H1 (cell line): Measurements from ENCODE around the gene RAPGEF1. TPM values are rescaled to one million over a fixed set of nuclear protein-coding genes. Genes with fewer than 3 reads are reported as not detected.

Source experiments
- CTCF ChIA-PET: fragments of 300-600 bp; sonication (Branson Sonifier 250); formaldehyde crosslinking; loops from one replicate; lab custom pipeline; 2021; ENCODE audit not compliant: partially characterized antibody; lab: Charles Lee
- POLR2A ChIA-PET: fragments of 300-600 bp; sonication (Branson Sonifier 250); formaldehyde crosslinking; loops from one replicate; lab custom pipeline; 2021; ENCODE audit warnings: inconsistent platforms; ENCODE audit not compliant: partially characterized antibody; lab: Charles Lee
- DNase-seq, 2 experiments: peaks; one replicate each; pipeline versions ENCODE4 v3.0.0 to v3.0.0-alpha.2; 2010 to 2022; ENCODE audit warnings: low spot score in 2 of 2, low read depth in 1 of 2, mixed read lengths in 1 of 2
- FAIRE-seq: peaks from 2 replicates; lab custom pipeline; 2011; peaks lifted over from hg19 to GRCh38; lab: Jason Lieb, UNC
- H2AFZ ChIP-seq: 2 replicates; pipeline ENCODE4 v1.8.1; 2012; ENCODE audit warnings: low read length, inconsistent platforms
- H2AK5ac ChIP-seq: 2 replicates; pipeline ENCODE4 v1.6.1; 2013; ENCODE audit warnings: low read depth, low read length
- H2BK120ac ChIP-seq: replicated peaks from 2 replicates; pipeline ENCODE3; 2013; ENCODE audit warnings: low read depth, low read length, inconsistent platforms
- H2BK12ac ChIP-seq: 2 replicates; pipeline ENCODE4 v1.6.1; 2013; ENCODE audit warnings: low read depth, low read length
- H2BK15ac ChIP-seq: 2 replicates; pipeline ENCODE4 v1.6.1; 2013; ENCODE audit warnings: low read length
- H2BK20ac ChIP-seq: 2 replicates; pipeline ENCODE4 v1.6.1; 2013; ENCODE audit warnings: low read length
- H2BK5ac ChIP-seq: 2 replicates; pipeline ENCODE4 v1.6.1; 2013; ENCODE audit warnings: low read depth, low read length
- H3K14ac ChIP-seq: 2 replicates; pipeline ENCODE4 v1.6.1; 2013; ENCODE audit warnings: inconsistent platforms; ENCODE audit not compliant: insufficient read length
- H3K18ac ChIP-seq: 2 replicates; pipeline ENCODE4 v1.6.1; 2013; ENCODE audit warnings: low read length; ENCODE audit errors: extremely low read depth
- H3K23ac ChIP-seq: 2 replicates; pipeline ENCODE4 v1.6.1; 2013; ENCODE audit warnings: inconsistent platforms; ENCODE audit not compliant: insufficient read length
- H3K23me2 ChIP-seq: 2 replicates; pipeline ENCODE4 v1.6.1; 2013; ENCODE audit warnings: low read depth, low read length
- H3K27ac ChIP-seq: 2 replicates; pipeline ENCODE4 v1.6.1; 2011; ENCODE audit warnings: low read depth, low read length, inconsistent platforms
- H3K27me3 ChIP-seq, 4 experiments: replicated peaks in 1 of 4; 1 replicate in 1 of 4; 2 replicates in 3 of 4; pipeline versions ENCODE4 v1.6.1 to v1.8.1; 2011 to 2013; ENCODE audit warnings: low read length in 3 of 4, mild to moderate bottlenecking in 3 of 4, inconsistent platforms in 2 of 4, mixed read lengths in 2 of 4, moderate library complexity in 1 of 4; ENCODE audit not compliant: control insufficient read depth in 3 of 4, insufficient read depth in 3 of 4; ENCODE audit errors: extremely low read depth in 1 of 4
- H3K36me3 ChIP-seq, 4 experiments: 2 replicates each; pipeline versions ENCODE4 v1.6.1 to v1.8.1; 2011 to 2013; ENCODE audit warnings: mild to moderate bottlenecking in 4 of 4, low read length in 3 of 4, moderate library complexity in 2 of 4, control low read depth in 1 of 4, inconsistent platforms in 1 of 4; ENCODE audit not compliant: insufficient read depth in 4 of 4, control insufficient read depth in 2 of 4
- H3K4ac ChIP-seq: replicated peaks from 2 replicates; pipeline ENCODE3; 2013; ENCODE audit warnings: low read length, low read depth, mixed read lengths, inconsistent platforms; ENCODE audit not compliant: insufficient read length
- H3K4me1 ChIP-seq, 4 experiments: replicated peaks in 1 of 4; 1 replicate in 1 of 4; 2 replicates in 3 of 4; pipeline versions ENCODE4 v1.6.1 to v1.8.1; 2011 to 2013; ENCODE audit warnings: low read length in 3 of 4, inconsistent platforms in 2 of 4, mixed read lengths in 1 of 4; ENCODE audit not compliant: insufficient read depth in 4 of 4, control insufficient read depth in 3 of 4
- H3K4me2 ChIP-seq, 2 experiments: 2 replicates each; pipeline versions ENCODE4 v1.6.1 to v1.8.1; 2011 to 2013; ENCODE audit warnings: low read depth in 2 of 2, low read length in 2 of 2, control low read depth in 1 of 2, inconsistent platforms in 1 of 2, mild to moderate bottlenecking in 1 of 2; ENCODE audit not compliant: insufficient read depth in 1 of 2
- H3K4me3 ChIP-seq, 4 experiments: fragments of 200-600, 300-600 bp in 1 of 4; sonication (generic), shearing (Covaris generic), sonication (Bioruptor Twin) in 1 of 4; 2 replicates each; pipeline versions ENCODE4 v1.5.1 to v1.8.1; 2011 to 2016; ENCODE audit warnings: low read length in 4 of 4, low read depth in 3 of 4, control low read depth in 2 of 4, inconsistent platforms in 2 of 4, mild to moderate bottlenecking in 2 of 4, mixed read lengths in 1 of 4, moderate library complexity in 1 of 4; ENCODE audit not compliant: insufficient read depth in 2 of 4; ENCODE audit errors: extremely low read depth in 1 of 4
- H3K56ac ChIP-seq: replicated peaks from 2 replicates; pipeline ENCODE3; 2013; ENCODE audit warnings: low read depth, mild to moderate bottlenecking, mixed read lengths, low read length, inconsistent platforms; ENCODE audit not compliant: insufficient read length
- H3K79me1 ChIP-seq: 2 replicates; pipeline ENCODE4 v1.6.1; 2013; ENCODE audit warnings: low read depth, low read length, control low read depth
- H3K79me2 ChIP-seq, 2 experiments: 2 replicates each; pipeline versions ENCODE4 v1.6.1 to v1.8.1; 2012 to 2013; ENCODE audit warnings: low read length in 2 of 2, mild to moderate bottlenecking in 2 of 2, inconsistent platforms in 1 of 2; ENCODE audit not compliant: insufficient read depth in 2 of 2, control insufficient read depth in 1 of 2
- H3K9ac ChIP-seq, 4 experiments: replicated peaks in 1 of 4; 1 replicate in 1 of 4; 2 replicates in 3 of 4; pipeline versions ENCODE4 v1.6.1 to v1.8.1; 2011 to 2013; ENCODE audit warnings: low read depth in 3 of 4, low read length in 3 of 4, control low read depth in 2 of 4, mild to moderate bottlenecking in 2 of 4, moderate library complexity in 2 of 4, inconsistent platforms in 1 of 4; ENCODE audit errors: extremely low read depth in 1 of 4
- H3K9me3 ChIP-seq, 2 experiments: 2 replicates each; pipeline versions ENCODE4 v1.6.1 to v1.8.1; 2012 to 2013; ENCODE audit warnings: mild to moderate bottlenecking in 2 of 2, moderate library complexity in 2 of 2, control low read depth in 1 of 2, inconsistent platforms in 1 of 2, low read depth in 1 of 2, low read length in 1 of 2, mixed read lengths in 1 of 2; ENCODE audit not compliant: insufficient read depth in 2 of 2
- H4K20me1 ChIP-seq, 2 experiments: replicated peaks in 1 of 2; 2 replicates each; pipeline versions ENCODE3 to v1.8.1; 2011 to 2013; ENCODE audit warnings: inconsistent platforms in 2 of 2, low read length in 2 of 2, mild to moderate bottlenecking in 1 of 2; ENCODE audit not compliant: insufficient read depth in 2 of 2, control insufficient read depth in 1 of 2
- H4K5ac ChIP-seq: 2 replicates; pipeline ENCODE4 v1.6.1; 2013; ENCODE audit warnings: low read length, low read depth, mixed read lengths, inconsistent platforms; ENCODE audit not compliant: insufficient read length
- H4K8ac ChIP-seq: 2 replicates; pipeline ENCODE4 v1.8.0; 2013; ENCODE audit warnings: mild to moderate bottlenecking, moderate library complexity, low read length, inconsistent platforms; ENCODE audit not compliant: insufficient read depth; ENCODE audit errors: extremely low read depth
- H4K91ac ChIP-seq: replicated peaks from 2 replicates; pipeline ENCODE3; 2013; ENCODE audit warnings: low read length, mixed read lengths, inconsistent platforms; ENCODE audit not compliant: insufficient read length
- BACH1 ChIP-seq: IDR thresholded peaks from 2 replicates; pipeline ENCODE4 v1.6.1; 2012; ENCODE audit warnings: low read length, improper control_type of control experiment
- CBX5 ChIP-seq: fragments of 300-800, 300-1000 bp; sonication (generic); IDR thresholded peaks from 2 replicates; pipeline ENCODE4 v1.7.1; 2016; ENCODE audit warnings: antibody characterized with exemption, low read length, low read depth
- CHD2 ChIP-seq: IDR thresholded peaks from 2 replicates; pipeline ENCODE4 v1.6.1; 2012; ENCODE audit warnings: low read length, improper control_type of control experiment
- GTF2F1 ChIP-seq: IDR thresholded peaks from 2 replicates; pipeline ENCODE4 v1.6.1; 2012; ENCODE audit warnings: low read depth, low read length, improper control_type of control experiment, borderline replicate concordance
- MAX ChIP-seq: IDR thresholded peaks from 2 replicates; pipeline ENCODE4 v1.6.1; 2012; ENCODE audit warnings: inconsistent platforms
- SAP30 ChIP-seq: fragments of 300-600 bp; sonication (generic); IDR thresholded peaks from 2 replicates; pipeline ENCODE4 v1.7.1; 2012; ENCODE audit warnings: low read length, moderate library complexity, mild to moderate bottlenecking, inconsistent platforms; ENCODE audit not compliant: insufficient read depth, insufficient replicate concordance
- SP4 ChIP-seq: IDR thresholded peaks from 2 replicates; pipeline ENCODE4 v1.6.1; 2012; ENCODE audit warnings: low read length, inconsistent platforms
- WGBS, 2 experiments: shearing (Covaris generic) in 1 of 2; methylation state at CpG; one replicate each; pipeline versions ENCODE4 v1.1.6 to v1.1.7; 2013 to 2015; ENCODE audit warnings: low lambda C conversion rate in 2 of 2, mixed read lengths in 2 of 2, inconsistent platforms in 1 of 2, low coverage in 1 of 2, missing lambda C conversion rate in 1 of 2; ENCODE audit not compliant: insufficient replicate concordance in 2 of 2, insufficient coverage in 1 of 2, insufficient read length in 1 of 2; ENCODE audit errors: extremely low coverage in 1 of 2, missing lambda C conversion rate in 1 of 2; 5-methylcytosine and 5-hydroxymethylcytosine counted together
- polyA plus RNA-seq, 7 experiments: library from polyadenylated mRNA; depleted of rRNA in 3 of 7; stranded (reverse) in 5 of 7; unstranded in 2 of 7; fragments of >200 nt in 5 of 7; fragments of 200-250 nt in 2 of 7; gene quantifications; 1 replicate in 5 of 7; 2 replicates in 1 of 7; 4 replicates in 1 of 7; pipeline versions ENCODE4 v1.2.1 to v1.2.3, GENCODE V29; 2011 to 2013; ENCODE audit warnings: missing spikeins in 2 of 7, mixed read lengths in 2 of 7
- total RNA-seq: library from RNA; stranded (reverse); fragmentation: NEBNext Ultra II Directional; extraction: Animal tissue kit (Norgen Biotek cat#: 25700); gene quantifications from 2 replicates; pipeline ENCODE4 v1.2.1, GENCODE V29; 2021

RAPGEF1 gene
- total and polyA plus RNA-seq, 2 of the 8 experiments (the other 6 are each of a cell fraction or from before 2014, with no cell fraction given) = 29.7 to 78.9 TPM

DNA sequence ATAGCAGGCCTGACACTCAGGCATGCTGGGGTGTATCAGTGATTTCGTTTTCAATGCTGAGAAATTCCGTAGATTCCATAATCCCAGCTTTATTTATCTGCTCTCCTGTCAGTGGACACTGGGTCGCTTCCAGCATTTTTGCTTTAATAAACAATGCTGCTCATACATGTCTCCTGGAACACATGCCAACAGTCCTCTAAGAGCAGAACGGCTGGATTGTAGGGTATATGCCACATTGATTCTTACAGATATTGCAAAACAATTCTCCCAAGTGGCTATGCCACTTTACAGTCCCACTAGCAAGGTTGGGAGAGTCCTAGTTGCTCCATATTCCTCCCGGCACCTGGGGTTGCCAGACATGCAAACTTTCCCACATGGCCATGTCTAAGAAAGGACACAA lies 81.9 kb downstream of the RAPGEF1 start:
- no peak overlapping the region for H3K9ac ChIP-seq
- H3K18ac ChIP-seq = no peak overlapping the region
- CTCF ChIA-PET = no interaction called here

More for the DNA sequence above, 81.9 kb downstream of the RAPGEF1 start:
- Histone ChIP-seq H3K4me1 (peaks cover 5 to 14% (median 13%) of the 10 kb centered on the region in 4 experiments), H2AK5ac (no peak overlapping the region), H2BK20ac (no peak overlapping the region), H4K5ac (no peak overlapping the region), H4K91ac (no peak overlapping the region), H3K23ac (no peak overlapping the region), H3K79me1 (peaks cover 4% of the 10 kb centered on the region), H4K20me1 (peaks cover 0 to 2% of the 10 kb centered on the region in 2 experiments), H3K23me2 (no peaks in the 10 kb centered on the region), H2AFZ (no peak overlapping the region), H3K4ac (no peak overlapping the region), H2BK120ac (no peak overlapping the region), H3K27ac (no peak overlapping the region), H3K56ac (no peak overlapping the region), H3K9me3 (no peaks in the 10 kb centered on the region), H2BK15ac (no peak overlapping the region), H3K14ac (no peak overlapping the region), H3K4me2 (no peak overlapping the region), H3K79me2 (peaks cover 0 to 46% of the 10 kb centered on the region in 2 experiments; a peak in 2 of 4 replicates), H3K27me3 (no peaks in the 10 kb centered on the region), H2BK5ac (no peak overlapping the region; the same call in 1 of the 2 replicates), H2BK12ac (no peak overlapping the region), H3K4me3 (no peak overlapping the region), H4K8ac (no peak overlapping the region), H3K36me3 (no peaks in the 10 kb centered on the region)
- TF ChIP-seq MAX (no peak), CHD2 (no peak), CBX5 (no peak), GTF2F1 (no peak), SP4 (no peak), BACH1 (no peak), SAP30 (no peak)
- FAIRE-seq (no peak), DNase-seq (no peak)
- POLR2A ChIA-PET = interaction anchor here (0.7 kb wide), 1 partner anchor 40 kb away, joined by 3 read pairs; no protein-coding TSS in a partner anchor
- 85% methylated on average over 5 of the region's 5 CpGs; no CpG with 5 or more reads in 1 of the 2 experiments for WGBS, 2 experiments
